ENCODE results near the gene ISLR2. TPM values are rescaled to one million over a fixed set of nuclear protein-coding genes. Genes with fewer than 3 reads are reported as not detected.

Gene ISLR2
- total RNA-seq, 1 experiment from 2014 or later = 0.05 TPM

- RAD21 ChIA-PET (ENCODE audit: low non-redundant PET in 1 of 2, low total read pairs in 2 of 2, uncharacterized antibody in 2 of 2, unreplicated experiment in 2 of 2) = interaction anchor here in 1 of 2 experiments (1.2 kb wide), 1 partner anchor 179 kb away, joined by 3 read pairs; no protein-coding TSS in a partner anchor
Observed at GRCh38 chr15:74128785-74129585, 1.4 kb upstream of the ISLR2 start.

More at GRCh38 chr15:74128785-74129585, 1.4 kb upstream of the ISLR2 start:
- Histone ChIP-seq H3K4me1 (ENCODE audit: control insufficient read depth in 1 of 2, insufficient read depth in 2 of 2, low read length in 2 of 2) (peaks cover 0 to 9% of the 10 kb centered on the region in 2 experiments; a peak in 2 of 4 replicates), H4K20me1 (ENCODE audit: insufficient read depth) (no peaks in the 10 kb centered on the region), H3K4me3 (replicated peaks in 1 of 2; ENCODE audit: low read depth in 1 of 2, low read length in 2 of 2) (no peak overlapping the region), H3K9me3 (ENCODE audit: control insufficient read depth in 1 of 2, insufficient read depth in 1 of 2, low read depth in 1 of 2, low read length in 2 of 2) (no peaks in the 10 kb centered on the region), H3K4me2 (ENCODE audit: low read length) (no peak overlapping the region), H3K36me3 (ENCODE audit: control insufficient read depth in 1 of 2, insufficient read depth in 2 of 2, low read length in 2 of 2) (no peaks in the 10 kb centered on the region), H3K27me3 (ENCODE audit: insufficient read depth, low read length) (no peaks in the 10 kb centered on the region), H3K9ac (ENCODE audit: low read length) (no peak overlapping the region), H3K79me2 (ENCODE audit: insufficient read depth, low read length) (no peaks in the 10 kb centered on the region), H2AFZ (ENCODE audit: low read depth, low read length, poor library complexity, severe bottlenecking) (no peak overlapping the region), H3K27ac (ENCODE audit: low read depth, low read length) (no peak overlapping the region), H3K9me2 (ENCODE audit: insufficient read depth) (no peaks in the 10 kb centered on the region)
- TF ChIP-seq ZBTB33 (IDR thresholded peaks at IDR 0.05; ENCODE audit: extremely low read depth, insufficient replicate concordance, low read length) = no peak
- no peak for TF ChIP-seq YY1 (IDR thresholded peaks at IDR 0.05; ENCODE audit: extremely low read depth, insufficient replicate concordance, low read depth, low read length)
- TF ChIP-seq SIN3A (IDR thresholded peaks at IDR 0.05; ENCODE audit: low read depth) = no peak
- no peak for TF ChIP-seq ATF3 (IDR thresholded peaks at IDR 0.05)
- BruUV-seq (replicated peaks) = no TSS peak
- DNase-seq (ENCODE audit: low read depth, low spot score) = no peak
- ATAC-seq = no peak
- POLR2A ChIA-PET = no interaction called here
- CTCF ChIA-PET = interaction anchor here (0.7 to 2.5 kb wide), 3 partner anchors 112 to 192 kb away, joined by 3 to 10 read pairs (median 5); no protein-coding TSS in a partner anchor
- intact Hi-C loops (cut with micrococcal nuclease) = loop anchor here (5.0 kb wide), 1 partner anchor 157 kb away; no protein-coding TSS in a partner anchor
